HepG2 (cell line): ENCODE results near the gene BEST3. TPM values are rescaled to one million over a fixed set of nuclear protein-coding genes. Genes with fewer than 3 reads are reported as not detected.

Source experiments
- BCL6 ChIP-seq: IDR thresholded peaks from 2 replicates; pipeline ENCODE4 v1.6.1; 2016; ENCODE audit warnings: missing genetic modification reagents, missing compliant biosample characterization
- FOXK1 ChIP-seq: sonication (generic); formaldehyde crosslinking; IDR thresholded peaks from 2 replicates; pipeline ENCODE4 v1.4.0; 2020; ENCODE audit warnings: low read depth, missing genetic modification reagents, borderline replicate concordance
- HDAC6 ChIP-seq: fragments of 200-600 bp; sonication (generic); IDR thresholded peaks from 2 replicates; pipeline ENCODE4 v1.7.0; 2017; ENCODE audit warnings: mild to moderate bottlenecking, antibody characterized with exemption, low read length, low read depth
- HNRNPL ChIP-seq: fragments of 200-400 bp; formaldehyde crosslinking; IDR thresholded peaks from 2 replicates; pipeline ENCODE4 v1.6.1; 2017; ENCODE audit warnings: mild to moderate bottlenecking, low read depth, low read length
- MAZ ChIP-seq, 2 experiments: sonication (generic) in 1 of 2; formaldehyde crosslinking in 1 of 2; IDR thresholded peaks; 2 replicates each; pipeline versions ENCODE4 v1.5.0 to v1.6.1; 2012 to 2020; ENCODE audit warnings: low read depth in 2 of 2, mild to moderate bottlenecking in 2 of 2, borderline replicate concordance in 1 of 2, improper control_type of control experiment in 1 of 2, low read length in 1 of 2, missing genetic modification reagents in 1 of 2, moderate library complexity in 1 of 2
- POGZ ChIP-seq: sonication (generic); formaldehyde crosslinking; IDR thresholded peaks from 2 replicates; pipeline ENCODE4 v1.4.0; 2020; ENCODE audit warnings: mild to moderate bottlenecking, missing genetic modification reagents
- SCMH1 ChIP-seq: sonication (generic); formaldehyde crosslinking; IDR thresholded peaks from 2 replicates; pipeline ENCODE4 v1.9.0; 2021; ENCODE audit warnings: missing genetic modification reagents, mild to moderate bottlenecking, borderline replicate concordance
- SP1 ChIP-seq, 2 experiments: fragments of 450-650 bp in 1 of 2; sonication (generic) in 1 of 2; formaldehyde crosslinking in 1 of 2; IDR thresholded peaks; 2 replicates each; pipeline versions ENCODE4 v1.4.0 to v1.6.1; 2016 to 2020; ENCODE audit warnings: missing genetic modification reagents in 1 of 2
- polyA plus RNA-seq, 8 experiments: library from polyadenylated mRNA; depleted of rRNA in 3 of 8; stranded (reverse) in 7 of 8; unstranded in 1 of 8; fragments of >200 nt; fragmentation: Illumina TruSeq in 4 of 8; extraction: Trizol in 4 of 8; gene quantifications; 2 replicates each; pipeline versions ENCODE4 v1.2.1 to v1.2.3, GENCODE V29; 2011 to 2016; ENCODE audit warnings: low read depth in 4 of 8, missing spikeins in 1 of 8, mixed read lengths in 1 of 8; ENCODE audit not compliant: insufficient read depth in 1 of 8
- total RNA-seq, 5 experiments: library from RNA; depleted of rRNA; stranded (reverse); fragments of >200 nt; fragmentation: Illumina TruSeq; extraction: Trizol; gene quantifications; 2 replicates each; pipeline ENCODE4 v1.2.3, GENCODE V29; 2016; ENCODE audit warnings: low read depth in 1 of 5
- TF ChIP-seq, protein P1 (sequence below), 2 experiments: sonication (generic) in 1 of 2; formaldehyde crosslinking in 1 of 2; IDR thresholded peaks; 2 replicates each; pipeline versions ENCODE4 v1.4.0 to v1.6.1; 2016 to 2020; ENCODE audit warnings: borderline replicate concordance in 1 of 2, low read depth in 1 of 2, mild to moderate bottlenecking in 1 of 2, missing genetic modification reagents in 1 of 2
- TF ChIP-seq, protein P2 (sequence below): sonication (generic); formaldehyde crosslinking; IDR thresholded peaks from 2 replicates; pipeline ENCODE4 v1.5.0; 2020; ENCODE audit warnings: missing genetic modification reagents, mild to moderate bottlenecking, borderline replicate concordance
- TF ChIP-seq, protein P3 (sequence below): sonication (generic); formaldehyde crosslinking; conservative IDR thresholded peaks from 2 replicates; pipeline ENCODE4 v1.8.0; 2022; ENCODE audit warnings: mild to moderate bottlenecking, moderate library complexity, missing genetic modification reagents
- TF ChIP-seq, protein P4 (sequence below): sonication (generic); formaldehyde crosslinking; conservative IDR thresholded peaks from 2 replicates; pipeline ENCODE4 v1.5.0; 2020; ENCODE audit warnings: missing genetic modification reagents
- TF ChIP-seq, protein P5 (sequence below): sonication (generic); formaldehyde crosslinking; IDR thresholded peaks from 2 replicates; pipeline ENCODE4 v1.4.0; 2020; ENCODE audit warnings: mild to moderate bottlenecking, missing genetic modification reagents
- TF ChIP-seq, protein P6 (sequence below): IDR thresholded peaks from 2 replicates; pipeline ENCODE4 v1.6.1; 2016; ENCODE audit warnings: control low read depth

Gene BEST3
- total and polyA plus RNA-seq, 2 of the 13 experiments (the other 11 are each of a cell fraction or from before 2014, with no cell fraction given) = not detected

DNA sequence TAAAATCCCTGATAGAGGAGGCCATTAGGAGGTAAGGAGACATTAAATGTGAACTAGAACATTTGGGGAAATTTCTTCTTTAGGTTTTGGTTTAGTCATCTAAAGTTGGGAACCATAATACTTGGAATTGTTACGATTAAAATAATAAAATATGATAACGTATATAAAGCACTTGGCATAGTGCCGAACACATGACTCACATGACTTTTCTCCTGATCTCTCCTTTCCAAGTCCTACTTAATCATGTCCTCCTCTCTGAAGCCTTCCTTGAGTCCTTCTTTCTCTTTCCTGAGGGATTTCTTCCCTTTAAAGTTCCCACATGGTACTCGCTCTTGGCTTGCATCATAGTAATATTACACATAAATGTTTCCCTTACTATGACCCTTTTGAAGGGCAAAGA is 20.0 kb downstream of the BEST3 start (continued):
- TF ChIP-seq, protein P1, sequence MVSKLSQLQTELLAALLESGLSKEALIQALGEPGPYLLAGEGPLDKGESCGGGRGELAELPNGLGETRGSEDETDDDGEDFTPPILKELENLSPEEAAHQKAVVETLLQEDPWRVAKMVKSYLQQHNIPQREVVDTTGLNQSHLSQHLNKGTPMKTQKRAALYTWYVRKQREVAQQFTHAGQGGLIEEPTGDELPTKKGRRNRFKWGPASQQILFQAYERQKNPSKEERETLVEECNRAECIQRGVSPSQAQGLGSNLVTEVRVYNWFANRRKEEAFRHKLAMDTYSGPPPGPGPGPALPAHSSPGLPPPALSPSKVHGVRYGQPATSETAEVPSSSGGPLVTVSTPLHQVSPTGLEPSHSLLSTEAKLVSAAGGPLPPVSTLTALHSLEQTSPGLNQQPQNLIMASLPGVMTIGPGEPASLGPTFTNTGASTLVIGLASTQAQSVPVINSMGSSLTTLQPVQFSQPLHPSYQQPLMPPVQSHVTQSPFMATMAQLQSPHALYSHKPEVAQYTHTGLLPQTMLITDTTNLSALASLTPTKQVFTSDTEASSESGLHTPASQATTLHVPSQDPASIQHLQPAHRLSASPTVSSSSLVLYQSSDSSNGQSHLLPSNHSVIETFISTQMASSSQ (IDR thresholded peaks at IDR 0.05; ENCODE audit: low read depth) = no peak
- TF ChIP-seq, protein P1 (CRISPR knock-in tag; IDR thresholded peaks at IDR 0.05; ENCODE audit: borderline replicate concordance) = no peak
- TF ChIP-seq SCMH1 = no peak
- no peak for TF ChIP-seq MAZ (IDR thresholded peaks at IDR 0.05; ENCODE audit: borderline replicate concordance, low read depth, low read length)
- no peak for TF ChIP-seq MAZ (CRISPR knock-in tag; IDR thresholded peaks at IDR 0.05; ENCODE audit: low read depth)
- no peak for TF ChIP-seq BCL6 (CRISPR knock-in tag)
- no peak for TF ChIP-seq SP1 (IDR thresholded peaks at IDR 0.05)
- no peak for TF ChIP-seq SP1 (CRISPR knock-in tag; IDR thresholded peaks at IDR 0.05)
- TF ChIP-seq, protein P2, sequence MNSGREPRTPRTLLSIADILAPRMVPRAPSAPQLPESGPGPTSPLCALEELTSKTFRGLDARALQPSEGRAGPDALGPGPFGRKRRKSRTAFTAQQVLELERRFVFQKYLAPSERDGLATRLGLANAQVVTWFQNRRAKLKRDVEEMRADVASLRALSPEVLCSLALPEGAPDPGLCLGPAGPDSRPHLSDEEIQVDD (CRISPR knock-in tag) = no peak
- TF ChIP-seq, protein P3, sequence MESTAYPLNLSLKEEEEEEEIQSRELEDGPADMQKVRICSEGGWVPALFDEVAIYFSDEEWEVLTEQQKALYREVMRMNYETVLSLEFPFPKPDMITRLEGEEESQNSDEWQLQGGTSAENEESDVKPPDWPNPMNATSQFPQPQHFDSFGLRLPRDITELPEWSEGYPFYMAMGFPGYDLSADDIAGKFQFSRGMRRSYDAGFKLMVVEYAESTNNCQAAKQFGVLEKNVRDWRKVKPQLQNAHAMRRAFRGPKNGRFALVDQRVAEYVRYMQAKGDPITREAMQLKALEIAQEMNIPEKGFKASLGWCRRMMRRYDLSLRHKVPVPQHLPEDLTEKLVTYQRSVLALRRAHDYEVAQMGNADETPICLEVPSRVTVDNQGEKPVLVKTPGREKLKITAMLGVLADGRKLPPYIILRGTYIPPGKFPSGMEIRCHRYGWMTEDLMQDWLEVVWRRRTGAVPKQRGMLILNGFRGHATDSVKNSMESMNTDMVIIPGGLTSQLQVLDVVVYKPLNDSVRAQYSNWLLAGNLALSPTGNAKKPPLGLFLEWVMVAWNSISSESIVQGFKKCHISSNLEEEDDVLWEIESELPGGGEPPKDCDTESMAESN (CRISPR knock-in tag) = no peak
- no peak for TF ChIP-seq HDAC6
- TF ChIP-seq FOXK1 (CRISPR knock-in tag) = no peak
- TF ChIP-seq, protein P4, sequence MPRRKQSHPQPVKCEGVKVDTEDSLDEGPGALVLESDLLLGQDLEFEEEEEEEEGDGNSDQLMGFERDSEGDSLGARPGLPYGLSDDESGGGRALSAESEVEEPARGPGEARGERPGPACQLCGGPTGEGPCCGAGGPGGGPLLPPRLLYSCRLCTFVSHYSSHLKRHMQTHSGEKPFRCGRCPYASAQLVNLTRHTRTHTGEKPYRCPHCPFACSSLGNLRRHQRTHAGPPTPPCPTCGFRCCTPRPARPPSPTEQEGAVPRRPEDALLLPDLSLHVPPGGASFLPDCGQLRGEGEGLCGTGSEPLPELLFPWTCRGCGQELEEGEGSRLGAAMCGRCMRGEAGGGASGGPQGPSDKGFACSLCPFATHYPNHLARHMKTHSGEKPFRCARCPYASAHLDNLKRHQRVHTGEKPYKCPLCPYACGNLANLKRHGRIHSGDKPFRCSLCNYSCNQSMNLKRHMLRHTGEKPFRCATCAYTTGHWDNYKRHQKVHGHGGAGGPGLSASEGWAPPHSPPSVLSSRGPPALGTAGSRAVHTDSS (CRISPR knock-in tag) = no peak
- no peak for TF ChIP-seq HNRNPL
- TF ChIP-seq, protein P5, sequence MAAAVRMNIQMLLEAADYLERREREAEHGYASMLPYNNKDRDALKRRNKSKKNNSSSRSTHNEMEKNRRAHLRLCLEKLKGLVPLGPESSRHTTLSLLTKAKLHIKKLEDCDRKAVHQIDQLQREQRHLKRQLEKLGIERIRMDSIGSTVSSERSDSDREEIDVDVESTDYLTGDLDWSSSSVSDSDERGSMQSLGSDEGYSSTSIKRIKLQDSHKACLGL (CRISPR knock-in tag) = no peak
- no peak for TF ChIP-seq POGZ (CRISPR knock-in tag)
- TF ChIP-seq, protein P6, sequence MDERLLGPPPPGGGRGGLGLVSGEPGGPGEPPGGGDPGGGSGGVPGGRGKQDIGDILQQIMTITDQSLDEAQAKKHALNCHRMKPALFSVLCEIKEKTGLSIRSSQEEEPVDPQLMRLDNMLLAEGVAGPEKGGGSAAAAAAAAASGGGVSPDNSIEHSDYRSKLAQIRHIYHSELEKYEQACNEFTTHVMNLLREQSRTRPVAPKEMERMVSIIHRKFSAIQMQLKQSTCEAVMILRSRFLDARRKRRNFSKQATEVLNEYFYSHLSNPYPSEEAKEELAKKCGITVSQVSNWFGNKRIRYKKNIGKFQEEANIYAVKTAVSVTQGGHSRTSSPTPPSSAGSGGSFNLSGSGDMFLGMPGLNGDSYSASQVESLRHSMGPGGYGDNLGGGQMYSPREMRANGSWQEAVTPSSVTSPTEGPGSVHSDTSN = no peak
